A204.1 (cell line): ENCODE results near the gene HOXA9.

Experiments
- FAIRE-seq: peaks from 2 replicates; lab custom pipeline; 2012; peaks lifted over from hg19 to GRCh38; lab: Jason Lieb, UNC

HOXA9 gene

GRCh38 chr7:27165089-27165995 is at the start of gene HOXA9:
Gene HOXA9 (minus strand): TSS chr7:27165537. CDS start chr7:27165457, 80 bp downstream.
- no peak for FAIRE-seq

GRCh38 chr7:27214239-27214950 is 49.1 kb upstream of the HOXA9 start:
- no peak for FAIRE-seq

- FAIRE-seq: no peak
These were observed 48.3 kb upstream of the HOXA9 start for GRCh38 chr7:27213433-27214238.

GRCh38 chr7:27212497-27213432 is 47.4 kb upstream of the HOXA9 start:
- no peak for FAIRE-seq

GRCh38 chr7:27211764-27212204 is 46.4 kb upstream of the HOXA9 start:
- no peak for FAIRE-seq

GRCh38 chr7:27211084-27211446 is 45.7 kb upstream of the HOXA9 start:
- no peak for FAIRE-seq

GRCh38 chr7:27210441-27211083 is 45.2 kb upstream of the HOXA9 start:
- FAIRE-seq: no peak

- no peak for FAIRE-seq
These were observed 44.6 kb upstream of the HOXA9 start for GRCh38 chr7:27209933-27210440.

GRCh38 chr7:27208998-27209397 is 43.7 kb upstream of the HOXA9 start:
- no peak for FAIRE-seq

GRCh38 chr7:27207348-27207985 is 42.1 kb upstream of the HOXA9 start:
- no peak for FAIRE-seq

GRCh38 chr7:27205325-27206280 is 40.3 kb upstream of the HOXA9 start:
- FAIRE-seq: no peak

- no peak for FAIRE-seq
These were observed 39.5 kb upstream of the HOXA9 start for GRCh38 chr7:27204851-27205322.

GRCh38 chr7:27203964-27204594 is 38.7 kb upstream of the HOXA9 start:
- no peak for FAIRE-seq

- no peak for FAIRE-seq
These were observed 38.1 kb upstream of the HOXA9 start for GRCh38 chr7:27203365-27203953.

- FAIRE-seq: no peak
These were observed 37.5 kb upstream of the HOXA9 start for GRCh38 chr7:27202862-27203134.

- no peak for FAIRE-seq
These were observed 36.9 kb upstream of the HOXA9 start for GRCh38 chr7:27202018-27202861.

GRCh38 chr7:27201580-27202017 is 36.3 kb upstream of the HOXA9 start:
- FAIRE-seq: no peak
